Spleen (tissue), 11 donors: ENCODE measurements around the gene AFAP1. TPM values are rescaled to one million over a fixed set of nuclear protein-coding genes. Genes with fewer than 3 reads are reported as not detected.

ENCODE experiments used
- DNase-seq: peaks from one replicate; pipeline ENCODE4 v3.0.0-alpha.2; 2020
- H3K27ac ChIP-seq, 8 donors: fragments of 200-600 bp; sonication (generic) in 7 of 8; 1 replicate in 4 of 8; 2 replicates in 4 of 8; pipeline versions ENCODE4 v1.5.0 to v1.8.0; 2016 to 2021; ENCODE audit warnings: inconsistent platforms in 4 of 8, mild to moderate bottlenecking in 4 of 8, moderate library complexity in 1 of 8
- H3K27me3 ChIP-seq, 7 donors: fragments of 200-600 bp; sonication (generic) in 6 of 7; replicated peaks in 1 of 7; 1 replicate in 4 of 7; 2 replicates in 3 of 7; pipeline versions ENCODE4 v1.5.0 to v1.8.0; 2016 to 2021; ENCODE audit warnings: inconsistent platforms in 3 of 7, mild to moderate bottlenecking in 1 of 7
- H3K36me3 ChIP-seq, 6 donors: fragments of 200-600 bp; sonication (generic) in 5 of 6; 1 replicate in 4 of 6; 2 replicates in 2 of 6; pipeline versions ENCODE4 v1.5.0 to v1.8.0; 2016 to 2021; ENCODE audit warnings: inconsistent platforms in 2 of 6
- H3K4me1 ChIP-seq, 6 donors: fragments of 200-600 bp; sonication (generic) in 5 of 6; 1 replicate in 3 of 6; 2 replicates in 3 of 6; pipeline versions ENCODE4 v1.5.0 to v1.8.0; 2016 to 2021; ENCODE audit warnings: inconsistent platforms in 3 of 6
- H3K4me3 ChIP-seq, 8 donors: fragments of 200-600 bp; sonication (generic) in 7 of 8; 1 replicate in 4 of 8; 2 replicates in 4 of 8; pipeline versions ENCODE4 v1.5.0 to v1.8.0; 2016 to 2021; ENCODE audit warnings: inconsistent platforms in 4 of 8, mild to moderate bottlenecking in 4 of 8, moderate library complexity in 2 of 8
- H3K9me3 ChIP-seq, 8 donors: fragments of 200-600 bp; sonication (generic) in 7 of 8; 1 replicate in 4 of 8; 2 replicates in 4 of 8; pipeline versions ENCODE4 v1.5.0 to v1.8.0; 2016 to 2021; ENCODE audit warnings: inconsistent platforms in 4 of 8
- POLR2A ChIP-seq, 3 donors: fragments of 450-650 bp; IDR thresholded peaks; one replicate each; pipeline ENCODE4 v1.5.1; 2017; ENCODE audit warnings: antibody characterized with exemption in 3 of 3, mild to moderate bottlenecking in 1 of 3
- POLR2AphosphoS5 ChIP-seq, 3 donors: sonication (generic); formaldehyde crosslinking; IDR thresholded peaks; one replicate each; pipeline ENCODE4 v1.5.1; 2017; ENCODE audit warnings: antibody characterized with exemption in 3 of 3
- WGBS, 5 donors: extraction: QIAGEN DNeasy Blood & Tissue Kit in 3 of 5; methylation state at CpG; one replicate each; pipeline versions ENCODE4 v1.1.5 to v1.1.7; 2013 to 2018; 5-methylcytosine and 5-hydroxymethylcytosine counted together
- intact Hi-C: fragments of 100-400 bp; cut with DNase I; formaldehyde crosslinking; loops from one replicate; pipeline ENCODE4 v1.15.0; 2023; ENCODE audit warnings: low total_unique reads
- polyA plus RNA-seq, 3 donors: library from polyadenylated mRNA; stranded (reverse); fragments of 200-250 nt; gene quantifications; one replicate each; pipeline ENCODE4 v1.2.1, GENCODE V29; 2013
- total RNA-seq, 7 donors: library from RNA; depleted of rRNA in 3 of 7; stranded (reverse); fragments of >200 nt in 3 of 7; fragmentation: NEBNext Ultra II Directional in 4 of 7; extraction: Animal tissue kit (Norgen Biotek cat#: 25700) in 4 of 7; gene quantifications; one replicate each; pipeline versions ENCODE4 v1.1.0 to v1.2.1, GENCODE V29; 2016 to 2021
- TF ChIP-seq, protein P1 (sequence below), 11 experiments: fragments of 200-600 bp in 7 of 11; fragments of 450-650 bp in 4 of 11; sonication (generic) in 4 of 11; IDR thresholded peaks in 8 of 11; conservative IDR thresholded peaks in 3 of 11; 1 replicate in 7 of 11; 2 replicates in 4 of 11; pipeline versions ENCODE4 v1.4.0 to v1.8.0; 2016 to 2021; ENCODE audit warnings: antibody characterized with exemption in 11 of 11, inconsistent platforms in 4 of 11, mild to moderate bottlenecking in 1 of 11
- donor health status: healthy with polysubstance abuse.
- donor health status: DM: no; HTN: no; CAD: no; lungs with moderate emphysema.
- donor health status: DM: no; HTN: no; CAD: no.
- donor health status: Bipolar disorder and iron deficiency.
- donor health status: healthy.
- donor health status: DM: no; HTN: no; CAD: no.
- donor health status: DM: yes; HTN: yes; CAD: no.

AFAP1 gene
- total and polyA plus RNA-seq, 10 donors, result 1.6 to 29.2 (median 12.1) TPM

DNA sequence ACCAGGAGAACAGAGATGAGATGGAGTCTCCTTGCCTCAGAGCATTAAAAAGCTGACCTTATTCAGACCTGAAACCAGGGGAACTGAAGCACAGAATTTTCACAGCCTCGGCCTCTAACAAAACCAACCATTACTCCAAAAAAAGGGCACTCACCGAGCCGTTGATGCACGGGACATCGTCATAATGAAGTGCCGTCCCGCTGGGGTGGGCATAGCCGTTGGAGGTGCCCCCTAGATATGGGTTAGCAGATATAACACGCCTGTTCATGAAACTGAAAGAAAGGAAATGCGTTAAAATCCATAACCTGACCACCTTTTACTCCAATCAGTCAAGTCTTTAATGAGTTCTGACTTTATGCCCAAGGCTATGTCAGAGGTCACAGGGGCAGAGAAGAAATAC, 153.6 kb downstream of the AFAP1 start:
- peaks cover 5 to 23% (median 15%) of the 10 kb centered on the region in 6 donors for H3K4me1 ChIP-seq
- no peak overlapping the region for H3K4me3 ChIP-seq
- TF ChIP-seq POLR2AphosphoS5 (IDR thresholded peaks at IDR 0.05) (no peak), POLR2A (IDR thresholded peaks at IDR 0.05) (no peak)
- TF ChIP-seq, protein P1, sequence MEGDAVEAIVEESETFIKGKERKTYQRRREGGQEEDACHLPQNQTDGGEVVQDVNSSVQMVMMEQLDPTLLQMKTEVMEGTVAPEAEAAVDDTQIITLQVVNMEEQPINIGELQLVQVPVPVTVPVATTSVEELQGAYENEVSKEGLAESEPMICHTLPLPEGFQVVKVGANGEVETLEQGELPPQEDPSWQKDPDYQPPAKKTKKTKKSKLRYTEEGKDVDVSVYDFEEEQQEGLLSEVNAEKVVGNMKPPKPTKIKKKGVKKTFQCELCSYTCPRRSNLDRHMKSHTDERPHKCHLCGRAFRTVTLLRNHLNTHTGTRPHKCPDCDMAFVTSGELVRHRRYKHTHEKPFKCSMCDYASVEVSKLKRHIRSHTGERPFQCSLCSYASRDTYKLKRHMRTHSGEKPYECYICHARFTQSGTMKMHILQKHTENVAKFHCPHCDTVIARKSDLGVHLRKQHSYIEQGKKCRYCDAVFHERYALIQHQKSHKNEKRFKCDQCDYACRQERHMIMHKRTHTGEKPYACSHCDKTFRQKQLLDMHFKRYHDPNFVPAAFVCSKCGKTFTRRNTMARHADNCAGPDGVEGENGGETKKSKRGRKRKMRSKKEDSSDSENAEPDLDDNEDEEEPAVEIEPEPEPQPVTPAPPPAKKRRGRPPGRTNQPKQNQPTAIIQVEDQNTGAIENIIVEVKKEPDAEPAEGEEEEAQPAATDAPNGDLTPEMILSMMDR (IDR thresholded peaks at IDR 0.05 in 8 of 11, conservative IDR thresholded peaks at IDR 0.05 in 3 of 11), result no peak
- no peak overlapping the region for H3K27ac ChIP-seq
- WGBS, 5 donors, result 79 to 94% (median 91%) methylated on average over 10 of the region's 10 CpGs
- no peaks in the 10 kb centered on the region for H3K9me3 ChIP-seq
- intact Hi-C loops, result no loop called here
- peak; percentile 24 for DNase-seq
- no peaks in the 10 kb centered on the region for H3K27me3 ChIP-seq
- peaks cover 0 to 26% (median 0%) of the 10 kb centered on the region in 6 donors for H3K36me3 ChIP-seq

DNA sequence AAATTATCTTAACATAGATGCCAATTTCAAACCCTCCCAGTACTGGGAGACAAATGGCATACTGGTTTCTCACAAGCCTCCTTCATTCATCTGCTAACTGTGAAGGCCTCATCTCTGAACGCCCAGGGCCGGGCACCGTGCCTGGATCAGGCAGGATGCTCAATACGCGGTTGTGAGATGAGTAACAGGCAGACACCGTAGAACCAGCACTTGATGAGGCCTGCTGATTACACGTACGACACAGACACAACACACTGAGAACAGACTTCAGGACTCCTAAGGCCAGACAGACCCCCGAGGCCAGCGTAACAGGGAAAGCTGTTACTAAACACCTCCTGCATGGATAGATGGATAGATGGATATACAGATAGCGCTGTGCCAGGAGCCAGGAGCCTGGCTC, 154.6 kb downstream of the AFAP1 start:
- peak; percentile 43 for DNase-seq
- Histone ChIP-seq H3K4me1 (peaks cover 5 to 26% (median 19%) of the 10 kb centered on the region in 6 donors), H3K36me3 (peaks cover 0 to 26% (median 0%) of the 10 kb centered on the region in 6 donors), H3K27me3 (no peaks in the 10 kb centered on the region), H3K9me3 (no peaks in the 10 kb centered on the region), H3K27ac (no peak overlapping the region), H3K4me3 (no peak overlapping the region)
- 83 to 90% (median 84%) methylated on average over 11 of the region's 11 CpGs for WGBS, 5 donors
- no peak for TF ChIP-seq POLR2A (IDR thresholded peaks at IDR 0.05)
- TF ChIP-seq, protein P1 (IDR thresholded peaks at IDR 0.05 in 8 of 11, conservative IDR thresholded peaks at IDR 0.05 in 3 of 11), result no peak
- no peak for TF ChIP-seq POLR2AphosphoS5 (IDR thresholded peaks at IDR 0.05)
- intact Hi-C loops, result no loop called here

DNA sequence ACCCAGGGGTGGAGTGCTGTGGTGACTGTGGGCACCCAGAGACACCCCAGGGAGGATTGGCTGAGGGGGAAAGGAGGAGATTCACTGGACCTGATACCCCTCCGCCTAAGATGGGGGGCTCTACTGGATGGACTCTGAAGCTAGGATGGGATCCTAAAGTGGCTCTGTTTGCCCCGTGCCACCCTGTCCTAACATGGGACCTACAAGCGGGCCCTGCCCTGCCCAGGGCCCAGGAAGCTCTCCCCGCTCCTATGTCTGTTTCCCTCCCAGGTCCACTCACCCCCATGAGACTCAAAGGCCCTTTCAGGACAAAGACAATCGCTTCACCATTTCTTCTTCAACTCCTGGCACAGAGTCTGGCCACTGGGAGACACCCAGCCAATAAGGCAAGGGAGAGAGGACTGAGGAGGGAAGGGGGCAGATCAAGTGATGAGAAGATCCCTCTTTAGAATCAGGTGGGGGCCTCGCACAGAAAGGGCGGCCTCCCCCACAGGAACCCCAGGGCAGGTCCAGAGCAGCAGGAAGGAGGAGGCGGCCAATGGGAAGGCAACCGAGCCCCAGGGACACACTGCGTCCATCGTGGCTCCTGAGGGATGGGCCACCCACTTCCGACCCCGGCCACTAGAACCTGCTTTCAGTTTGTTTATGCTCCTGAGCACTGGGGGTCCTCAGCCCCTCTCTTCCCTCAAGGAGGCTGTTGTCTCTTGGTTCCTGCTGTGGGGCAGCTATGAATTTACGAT, 155.4 kb downstream of the AFAP1 start:
- Histone ChIP-seq H3K27ac (no peak overlapping the region), H3K27me3 (no peaks in the 10 kb centered on the region), H3K9me3 (no peaks in the 10 kb centered on the region), H3K4me1 (peaks cover 5 to 30% (median 25%) of the 10 kb centered on the region in 6 donors), H3K4me3 (no peak overlapping the region), H3K36me3 (peaks cover 0 to 26% (median 0%) of the 10 kb centered on the region in 6 donors)
- no peak for TF ChIP-seq POLR2A (IDR thresholded peaks at IDR 0.05)
- TF ChIP-seq, protein P1 (IDR thresholded peaks at IDR 0.05 in 8 of 11, conservative IDR thresholded peaks at IDR 0.05 in 3 of 11), result no peak
- no peak for TF ChIP-seq POLR2AphosphoS5 (IDR thresholded peaks at IDR 0.05)
- DNase-seq, result peak; percentile 57
- intact Hi-C loops, result no loop called here
- 90 to 95% (median 93%) methylated on average over 14 of the region's 14 CpGs for WGBS, 5 donors

DNA sequence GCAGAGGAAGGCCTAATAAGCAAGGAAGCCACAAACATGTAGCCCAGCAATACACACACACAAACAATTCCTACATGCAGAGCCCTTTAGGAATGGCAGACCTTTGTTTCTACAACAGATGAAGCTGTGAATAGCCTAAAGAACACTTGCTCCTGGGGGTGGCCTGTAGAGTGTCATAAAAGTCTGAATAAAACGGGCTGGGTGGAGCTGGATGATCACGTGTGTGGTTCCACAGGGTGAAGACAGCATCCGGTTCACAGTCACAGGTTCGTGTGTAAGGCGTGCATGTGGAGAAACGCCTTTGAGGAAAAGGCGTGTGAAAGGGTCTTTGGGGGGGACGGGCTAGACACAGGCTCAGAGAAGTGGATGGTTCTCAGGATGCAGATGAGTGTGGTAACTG, 156.1 kb downstream of the AFAP1 start:
- H3K36me3 ChIP-seq, result peaks cover 0 to 28% (median 0%) of the 10 kb centered on the region in 6 donors
- WGBS, 5 donors, result 91 to 99% (median 92%) methylated on average over 8 of the region's 8 CpGs
- peak; percentile 29 for DNase-seq
- no peak overlapping the region for H3K27ac ChIP-seq
- no peaks in the 10 kb centered on the region for H3K9me3 ChIP-seq
- intact Hi-C loops, result no loop called here
- TF ChIP-seq, protein P1 (IDR thresholded peaks at IDR 0.05 in 8 of 11, conservative IDR thresholded peaks at IDR 0.05 in 3 of 11), result no peak
- no peak for TF ChIP-seq POLR2AphosphoS5 (IDR thresholded peaks at IDR 0.05)
- TF ChIP-seq POLR2A (IDR thresholded peaks at IDR 0.05), result no peak
- H3K27me3 ChIP-seq, result no peaks in the 10 kb centered on the region
- peaks cover 5 to 36% (median 22%) of the 10 kb centered on the region in 6 donors for H3K4me1 ChIP-seq
- H3K4me3 ChIP-seq, result no peak overlapping the region
